GM23338 (cell line): ENCODE data around the gene PPFIA1. TPM values are rescaled to one million over a fixed set of nuclear protein-coding genes. Genes with fewer than 3 reads are reported as not detected.

ENCODE experiments used
- ATAC-seq: fragments of 200-7000 bp; cut with Tn5 transposase; 3 replicates; pipeline ENCODE4 v1.9.1; 2020
- DNase-seq: peaks from one replicate; pipeline ENCODE4 v3.0.0-alpha.2; 2015; ENCODE audit warnings: low spot score
- H2AFZ ChIP-seq: fragments of 200-600 bp; sonication (generic); 2 replicates; pipeline ENCODE4 v1.8.0; 2016; ENCODE audit warnings: antibody characterized with exemption, mild to moderate bottlenecking, moderate library complexity
- H3F3A ChIP-seq: fragments of 200-600 bp; sonication (generic); replicated peaks from 2 replicates; pipeline ENCODE4 v1.8.0; 2017; ENCODE audit warnings: antibody characterized with exemption, mixed run types, low read depth
- H3K27ac ChIP-seq: fragments of 200-600 bp; sonication (generic); 2 replicates; pipeline ENCODE4 v1.6.1; 2016; ENCODE audit warnings: low read depth
- H3K27me3 ChIP-seq: fragments of 200-600 bp; sonication (generic); 2 replicates; pipeline ENCODE4 v1.8.0; 2016; ENCODE audit warnings: mild to moderate bottlenecking, mixed run types, moderate library complexity; ENCODE audit not compliant: insufficient read depth
- H3K36me3 ChIP-seq: fragments of 200-600 bp; sonication (generic); 2 replicates; pipeline ENCODE4 v1.8.0; 2016; ENCODE audit warnings: mild to moderate bottlenecking; ENCODE audit not compliant: insufficient read depth
- H3K4me1 ChIP-seq: fragments of 200-600 bp; sonication (generic); 2 replicates; pipeline ENCODE4 v1.8.0; 2016; ENCODE audit warnings: mild to moderate bottlenecking, moderate library complexity; ENCODE audit not compliant: insufficient read depth
- H3K4me2 ChIP-seq: fragments of 200-600 bp; sonication (generic); 2 replicates; pipeline ENCODE4 v1.7.1; 2017; ENCODE audit warnings: mixed run types
- H3K4me3 ChIP-seq: fragments of 200-600 bp; sonication (generic); 2 replicates; pipeline ENCODE4 v1.6.1; 2016; ENCODE audit warnings: mixed run types
- H3K79me2 ChIP-seq: fragments of 200-600 bp; sonication (generic); replicated peaks from 2 replicates; pipeline ENCODE4 v1.8.0; 2017; ENCODE audit warnings: mild to moderate bottlenecking; ENCODE audit not compliant: insufficient read depth
- H3K9me2 ChIP-seq: fragments of 200-600 bp; sonication (generic); 2 replicates; pipeline ENCODE4 v1.8.0; 2017; ENCODE audit not compliant: insufficient read depth
- H4K20me1 ChIP-seq: fragments of 200-600 bp; sonication (generic); replicated peaks from 2 replicates; pipeline ENCODE4 v1.8.0; 2017; ENCODE audit warnings: mild to moderate bottlenecking; ENCODE audit not compliant: insufficient read depth
- H3K27ac Mint-ChIP-seq: 2 replicates; pipeline ENCODE4 v1.8.0; 2020; ENCODE audit warnings: inconsistent platforms, mild to moderate bottlenecking, moderate library complexity, mixed read lengths
- H3K27me3 Mint-ChIP-seq: 3 replicates; pipeline ENCODE4 v1.8.0; 2022; ENCODE audit warnings: low read depth, mild to moderate bottlenecking, moderate library complexity, mixed read lengths, inconsistent platforms; ENCODE audit not compliant: insufficient read depth, poor library complexity
- H3K36me3 Mint-ChIP-seq: 3 replicates; pipeline ENCODE4 v1.8.0; 2021; ENCODE audit warnings: low read depth, mild to moderate bottlenecking, inconsistent platforms, moderate library complexity, mixed read lengths
- H3K4me1 Mint-ChIP-seq: 3 replicates; pipeline ENCODE4 v1.8.0; 2020; ENCODE audit warnings: mild to moderate bottlenecking, inconsistent platforms, mixed read lengths
- H3K4me3 Mint-ChIP-seq: 3 replicates; pipeline ENCODE4 v1.8.0; 2021; ENCODE audit warnings: moderate library complexity, mild to moderate bottlenecking, inconsistent platforms, mixed read lengths
- H3K9me3 Mint-ChIP-seq: 3 replicates; pipeline ENCODE4 v1.8.0; 2020; ENCODE audit warnings: moderate library complexity, mild to moderate bottlenecking, inconsistent platforms, mixed read lengths
- CREB1 ChIP-seq: fragments of 250-450 bp; sonication (Bioruptor Pico); IDR thresholded peaks from 2 replicates; pipeline ENCODE4 v1.5.0; 2020; ENCODE audit warnings: low read depth, mild to moderate bottlenecking, moderate library complexity
- CTCF ChIP-seq, 2 experiments: fragments of 200-600 bp in 1 of 2; sonication (generic) in 1 of 2; conservative IDR thresholded peaks; 2 replicates each; pipeline versions ENCODE4 v1.5.1 to v1.6.1; 2016 to 2017; ENCODE audit warnings: antibody characterized with exemption in 2 of 2, low read depth in 2 of 2, mild to moderate bottlenecking in 2 of 2, moderate library complexity in 1 of 2
- ETS1 ChIP-seq: IDR thresholded peaks from 2 replicates; pipeline ENCODE4 v1.6.1; 2016; ENCODE audit warnings: antibody characterized with exemption
- JUNB ChIP-seq: IDR thresholded peaks from one replicate; pipeline ENCODE4 v1.6.1; 2016; ENCODE audit warnings: antibody characterized with exemption; ENCODE audit not compliant: unreplicated experiment
- NANOG ChIP-seq: IDR thresholded peaks from 2 replicates; pipeline ENCODE4 v1.6.1; 2016; ENCODE audit warnings: antibody characterized with exemption, borderline replicate concordance
- POLR2AphosphoS5 ChIP-seq: IDR thresholded peaks from 2 replicates; pipeline ENCODE4 v1.6.1; 2016; ENCODE audit warnings: antibody characterized with exemption, low read depth
- STAT1 ChIP-seq: IDR thresholded peaks from one replicate; pipeline ENCODE4 v1.6.1; 2016; ENCODE audit warnings: antibody characterized with exemption; ENCODE audit not compliant: unreplicated experiment
- ZNF114 ChIP-seq: fragments of 250-450 bp; sonication (Bioruptor Pico); IDR thresholded peaks from 2 replicates; pipeline ENCODE4 v1.5.0; 2020; ENCODE audit warnings: mild to moderate bottlenecking, moderate library complexity
- polyA plus RNA-seq: library from polyadenylated mRNA; unstranded; fragments of >200 nt; fragmentation: Nextera tagmentation; extraction: Ambion mirVana; gene quantifications from 2 replicates; pipeline ENCODE4 v1.2.1, GENCODE V29; 2016
- total RNA-seq: library from RNA; depleted of rRNA; stranded (reverse); fragments of >200 nt; shearing (Covaris generic); gene quantifications from 2 replicates; pipeline ENCODE4 v1.2.3, GENCODE V29; 2014
- TF ChIP-seq, protein P1 (sequence below): IDR thresholded peaks from one replicate; pipeline ENCODE4 v1.6.1; 2018; ENCODE audit warnings: antibody characterized with exemption; ENCODE audit not compliant: unreplicated experiment
- TF ChIP-seq, protein P2 (sequence below): fragments of 250-450 bp; sonication (Bioruptor Pico); IDR thresholded peaks from 2 replicates; pipeline ENCODE4 v1.5.0; 2020; ENCODE audit warnings: mild to moderate bottlenecking, moderate library complexity

Gene PPFIA1
- total and polyA plus RNA-seq, 2 experiments from 2014 or later = 41.7 to 62.0 TPM

GRCh38 chr11:70278994-70279393 lies 8.5 kb downstream of the PPFIA1 start:
- no peak overlapping the region for H3K4me3 ChIP-seq
- no peaks in the 10 kb centered on the region for H3K9me3 Mint-ChIP-seq
- no peak overlapping the region for H2AFZ ChIP-seq
- ATAC-seq = no peak
- H3K27me3 ChIP-seq = no peaks in the 10 kb centered on the region
- H3F3A ChIP-seq = 0 out of 2 replicates have a peak, but pooled peaks cover 2% of the 10 kb centered on the region
- H3K4me1 ChIP-seq = no peaks in the 10 kb centered on the region
- no peak for TF ChIP-seq ETS1
- no peak for TF ChIP-seq POLR2AphosphoS5
- no peak for TF ChIP-seq ZNF114 (CRISPR knock-in tag)
- TF ChIP-seq CTCF (conservative IDR thresholded peaks at IDR 0.05; ENCODE audit: low read depth in 2 of 2) = no peak
- no peak for TF ChIP-seq CREB1 (CRISPR knock-in tag)
- TF ChIP-seq, protein P1, sequence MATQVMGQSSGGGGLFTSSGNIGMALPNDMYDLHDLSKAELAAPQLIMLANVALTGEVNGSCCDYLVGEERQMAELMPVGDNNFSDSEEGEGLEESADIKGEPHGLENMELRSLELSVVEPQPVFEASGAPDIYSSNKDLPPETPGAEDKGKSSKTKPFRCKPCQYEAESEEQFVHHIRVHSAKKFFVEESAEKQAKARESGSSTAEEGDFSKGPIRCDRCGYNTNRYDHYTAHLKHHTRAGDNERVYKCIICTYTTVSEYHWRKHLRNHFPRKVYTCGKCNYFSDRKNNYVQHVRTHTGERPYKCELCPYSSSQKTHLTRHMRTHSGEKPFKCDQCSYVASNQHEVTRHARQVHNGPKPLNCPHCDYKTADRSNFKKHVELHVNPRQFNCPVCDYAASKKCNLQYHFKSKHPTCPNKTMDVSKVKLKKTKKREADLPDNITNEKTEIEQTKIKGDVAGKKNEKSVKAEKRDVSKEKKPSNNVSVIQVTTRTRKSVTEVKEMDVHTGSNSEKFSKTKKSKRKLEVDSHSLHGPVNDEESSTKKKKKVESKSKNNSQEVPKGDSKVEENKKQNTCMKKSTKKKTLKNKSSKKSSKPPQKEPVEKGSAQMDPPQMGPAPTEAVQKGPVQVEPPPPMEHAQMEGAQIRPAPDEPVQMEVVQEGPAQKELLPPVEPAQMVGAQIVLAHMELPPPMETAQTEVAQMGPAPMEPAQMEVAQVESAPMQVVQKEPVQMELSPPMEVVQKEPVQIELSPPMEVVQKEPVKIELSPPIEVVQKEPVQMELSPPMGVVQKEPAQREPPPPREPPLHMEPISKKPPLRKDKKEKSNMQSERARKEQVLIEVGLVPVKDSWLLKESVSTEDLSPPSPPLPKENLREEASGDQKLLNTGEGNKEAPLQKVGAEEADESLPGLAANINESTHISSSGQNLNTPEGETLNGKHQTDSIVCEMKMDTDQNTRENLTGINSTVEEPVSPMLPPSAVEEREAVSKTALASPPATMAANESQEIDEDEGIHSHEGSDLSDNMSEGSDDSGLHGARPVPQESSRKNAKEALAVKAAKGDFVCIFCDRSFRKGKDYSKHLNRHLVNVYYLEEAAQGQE = no peak
- TF ChIP-seq JUNB = no peak
- TF ChIP-seq STAT1 = no peak
- TF ChIP-seq, protein P2, sequence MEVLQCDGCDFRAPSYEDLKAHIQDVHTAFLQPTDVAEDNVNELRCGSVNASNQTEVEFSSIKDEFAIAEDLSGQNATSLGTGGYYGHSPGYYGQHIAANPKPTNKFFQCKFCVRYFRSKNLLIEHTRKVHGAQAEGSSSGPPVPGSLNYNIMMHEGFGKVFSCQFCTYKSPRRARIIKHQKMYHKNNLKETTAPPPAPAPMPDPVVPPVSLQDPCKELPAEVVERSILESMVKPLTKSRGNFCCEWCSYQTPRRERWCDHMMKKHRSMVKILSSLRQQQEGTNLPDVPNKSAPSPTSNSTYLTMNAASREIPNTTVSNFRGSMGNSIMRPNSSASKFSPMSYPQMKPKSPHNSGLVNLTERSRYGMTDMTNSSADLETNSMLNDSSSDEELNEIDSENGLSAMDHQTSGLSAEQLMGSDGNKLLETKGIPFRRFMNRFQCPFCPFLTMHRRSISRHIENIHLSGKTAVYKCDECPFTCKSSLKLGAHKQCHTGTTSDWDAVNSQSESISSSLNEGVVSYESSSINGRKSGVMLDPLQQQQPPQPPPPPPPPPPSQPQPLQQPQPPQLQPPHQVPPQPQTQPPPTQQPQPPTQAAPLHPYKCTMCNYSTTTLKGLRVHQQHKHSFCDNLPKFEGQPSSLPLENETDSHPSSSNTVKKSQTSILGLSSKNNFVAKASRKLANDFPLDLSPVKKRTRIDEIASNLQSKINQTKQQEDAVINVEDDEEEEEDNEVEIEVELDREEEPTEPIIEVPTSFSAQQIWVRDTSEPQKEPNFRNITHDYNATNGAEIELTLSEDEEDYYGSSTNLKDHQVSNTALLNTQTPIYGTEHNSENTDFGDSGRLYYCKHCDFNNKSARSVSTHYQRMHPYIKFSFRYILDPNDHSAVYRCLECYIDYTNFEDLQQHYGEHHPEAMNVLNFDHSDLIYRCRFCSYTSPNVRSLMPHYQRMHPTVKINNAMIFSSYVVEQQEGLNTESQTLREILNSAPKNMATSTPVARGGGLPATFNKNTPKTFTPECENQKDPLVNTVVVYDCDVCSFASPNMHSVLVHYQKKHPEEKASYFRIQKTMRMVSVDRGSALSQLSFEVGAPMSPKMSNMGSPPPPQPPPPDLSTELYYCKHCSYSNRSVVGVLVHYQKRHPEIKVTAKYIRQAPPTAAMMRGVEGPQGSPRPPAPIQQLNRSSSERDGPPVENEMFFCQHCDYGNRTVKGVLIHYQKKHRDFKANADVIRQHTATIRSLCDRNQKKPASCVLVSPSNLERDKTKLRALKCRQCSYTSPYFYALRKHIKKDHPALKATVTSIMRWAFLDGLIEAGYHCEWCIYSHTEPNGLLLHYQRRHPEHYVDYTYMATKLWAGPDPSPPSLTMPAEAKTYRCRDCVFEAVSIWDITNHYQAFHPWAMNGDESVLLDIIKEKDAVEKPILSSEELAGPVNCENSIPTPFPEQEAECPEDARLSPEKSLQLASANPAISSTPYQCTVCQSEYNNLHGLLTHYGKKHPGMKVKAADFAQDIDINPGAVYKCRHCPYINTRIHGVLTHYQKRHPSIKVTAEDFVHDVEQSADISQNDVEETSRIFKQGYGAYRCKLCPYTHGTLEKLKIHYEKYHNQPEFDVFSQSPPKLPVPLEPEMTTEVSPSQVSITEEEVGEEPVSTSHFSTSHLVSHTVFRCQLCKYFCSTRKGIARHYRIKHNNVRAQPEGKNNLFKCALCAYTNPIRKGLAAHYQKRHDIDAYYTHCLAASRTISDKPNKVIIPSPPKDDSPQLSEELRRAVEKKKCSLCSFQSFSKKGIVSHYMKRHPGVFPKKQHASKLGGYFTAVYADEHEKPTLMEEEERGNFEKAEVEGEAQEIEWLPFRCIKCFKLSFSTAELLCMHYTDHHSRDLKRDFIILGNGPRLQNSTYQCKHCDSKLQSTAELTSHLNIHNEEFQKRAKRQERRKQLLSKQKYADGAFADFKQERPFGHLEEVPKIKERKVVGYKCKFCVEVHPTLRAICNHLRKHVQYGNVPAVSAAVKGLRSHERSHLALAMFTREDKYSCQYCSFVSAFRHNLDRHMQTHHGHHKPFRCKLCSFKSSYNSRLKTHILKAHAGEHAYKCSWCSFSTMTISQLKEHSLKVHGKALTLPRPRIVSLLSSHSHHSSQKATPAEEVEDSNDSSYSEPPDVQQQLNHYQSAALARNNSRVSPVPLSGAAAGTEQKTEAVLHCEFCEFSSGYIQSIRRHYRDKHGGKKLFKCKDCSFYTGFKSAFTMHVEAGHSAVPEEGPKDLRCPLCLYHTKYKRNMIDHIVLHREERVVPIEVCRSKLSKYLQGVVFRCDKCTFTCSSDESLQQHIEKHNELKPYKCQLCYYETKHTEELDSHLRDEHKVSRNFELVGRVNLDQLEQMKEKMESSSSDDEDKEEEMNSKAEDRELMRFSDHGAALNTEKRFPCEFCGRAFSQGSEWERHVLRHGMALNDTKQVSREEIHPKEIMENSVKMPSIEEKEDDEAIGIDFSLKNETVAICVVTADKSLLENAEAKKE = no peak
- no peak for TF ChIP-seq NANOG
- H3K27ac ChIP-seq = no peak overlapping the region; the same call in 1 of the 2 replicates
- H4K20me1 ChIP-seq = peaks cover 51% of the 10 kb centered on the region
- no peak overlapping the region for H3K4me3 Mint-ChIP-seq
- peaks cover 2% of the 10 kb centered on the region for H3K27me3 Mint-ChIP-seq
- H3K36me3 Mint-ChIP-seq = peaks cover 73% of the 10 kb centered on the region
- no peaks in the 10 kb centered on the region for H3K9me2 ChIP-seq
- no peak overlapping the region for H3K27ac Mint-ChIP-seq
- no peak overlapping the region for H3K4me2 ChIP-seq
- peaks cover 13% of the 10 kb centered on the region; the same call in 2 of the 3 replicates for H3K4me1 Mint-ChIP-seq
- H3K79me2 ChIP-seq = peaks cover 100% of the 10 kb centered on the region
- peaks cover 25% of the 10 kb centered on the region for H3K36me3 ChIP-seq
- no peak for DNase-seq
